IMR-90 (cell line): ENCODE data around the gene SLC38A6.

ENCODE experiments used
- CEBPB ChIP-seq: IDR thresholded peaks from 2 replicates; pipeline ENCODE4 v1.6.1; 2012; ENCODE audit warnings: low read depth, low read length, improper control_type of control experiment
- CHD1 ChIP-seq: IDR thresholded peaks from 2 replicates; pipeline ENCODE4 v1.6.1; 2012; ENCODE audit warnings: low read depth, low read length, improper control_type of control experiment
- CTCF ChIP-seq: conservative IDR thresholded peaks from 2 replicates; pipeline ENCODE4 v1.5.1; 2012; ENCODE audit warnings: mild to moderate bottlenecking, low read depth, low read length, improper control_type of control experiment
- ELK1 ChIP-seq: fragments of 150-350 bp; IDR thresholded peaks from 2 replicates; pipeline ENCODE4 v1.6.1; 2016; ENCODE audit warnings: low read depth, mild to moderate bottlenecking, low read length, moderate library complexity, borderline replicate concordance
- FOS ChIP-seq: fragments of 150-350 bp; IDR thresholded peaks from 2 replicates; pipeline ENCODE4 v1.6.1; 2016; ENCODE audit warnings: low read depth, low read length
- POLR2A ChIP-seq: IDR thresholded peaks from 2 replicates; pipeline ENCODE4 v1.6.1; 2012; ENCODE audit warnings: mild to moderate bottlenecking, low read depth, low read length
- SMC3 ChIP-seq: fragments of 150-350 bp; IDR thresholded peaks from 2 replicates; pipeline ENCODE4 v1.6.1; 2016; ENCODE audit warnings: low read depth, mild to moderate bottlenecking, antibody characterized with exemption, low read length, moderate library complexity
- USF2 ChIP-seq: fragments of 150-350 bp; IDR thresholded peaks from 2 replicates; pipeline ENCODE4 v1.6.1; 2017; ENCODE audit warnings: mild to moderate bottlenecking, antibody characterized with exemption, low read length, low read depth

GRCh38 chr14:60964904-60965303 is 16.1 kb upstream of the SLC38A6 start:
- TF ChIP-seq POLR2A (no peak), CTCF (no peak), SMC3 (no peak), USF2 (no peak), FOS (0 out of 2 replicates have a peak, but pooled peaks have one; percentile 18), ELK1 (no peak), CEBPB (no peak), CHD1 (no peak)
